GM21786 (cell line): ENCODE measurements around the gene CD34.
"Not testable (repeated sequence)": the region's sequence is repeated elsewhere in the genome, so short reads cannot be mapped to it uniquely, and the experiment has no call there.

Source experiments
- ATAC-seq: cut with Tn5 transposase; IDR thresholded peaks from one replicate; pipeline ENCODE4 v1.9.1; 2021; ENCODE audit not compliant: unreplicated experiment

Gene CD34

GRCh38 chr1:207910591-207911354 lies at the start of gene CD34:
TSS of gene CD34 (minus strand) at chr1:207911125. CDS start at chr1:207911080, 45 bp downstream.
- ATAC-seq = no peak

GRCh38 chr1:207960346-207960745 lies 49.4 kb upstream of the CD34 start:
- no peak for ATAC-seq

GRCh38 chr1:207959910-207960309 lies 49.0 kb upstream of the CD34 start:
- no peak for ATAC-seq

- ATAC-seq = no peak
Measured at GRCh38 chr1:207959141-207959825, 48.4 kb upstream of the CD34 start.

- no peak for ATAC-seq
Measured at GRCh38 chr1:207958376-207959139, 47.6 kb upstream of the CD34 start.

- ATAC-seq = no peak
Measured at GRCh38 chr1:207956986-207957385, 46.1 kb upstream of the CD34 start.

GRCh38 chr1:207954104-207954503 lies 43.2 kb upstream of the CD34 start:
- no peak for ATAC-seq

GRCh38 chr1:207952617-207953542 lies 42.0 kb upstream of the CD34 start:
- no peak for ATAC-seq

GRCh38 chr1:207951652-207952051 lies 40.7 kb upstream of the CD34 start:
- no peak for ATAC-seq

GRCh38 chr1:207950750-207951149 lies 39.8 kb upstream of the CD34 start:
- ATAC-seq = no peak

GRCh38 chr1:207949571-207950195 lies 38.8 kb upstream of the CD34 start:
- no peak for ATAC-seq

GRCh38 chr1:207948536-207949250 lies 37.8 kb upstream of the CD34 start:
- no peak for ATAC-seq

GRCh38 chr1:207946756-207947155 lies 35.8 kb upstream of the CD34 start:
- no peak for ATAC-seq

- no peak for ATAC-seq
Measured at GRCh38 chr1:207944571-207944970, 33.6 kb upstream of the CD34 start.

GRCh38 chr1:207942337-207942741 lies 31.4 kb upstream of the CD34 start:
- ATAC-seq = not testable (repeated sequence)

GRCh38 chr1:207941665-207942064 lies 30.7 kb upstream of the CD34 start:
- ATAC-seq = no peak

- no peak for ATAC-seq
Measured at GRCh38 chr1:207938016-207938415, 27.1 kb upstream of the CD34 start.

GRCh38 chr1:207937204-207937603 lies 26.3 kb upstream of the CD34 start:
- ATAC-seq = no peak

GRCh38 chr1:207935166-207935583 lies 24.2 kb upstream of the CD34 start:
- peak; percentile 95 for ATAC-seq
